ENCODE measurements around the gene NSUN4.

GRCh38 chr1:46380508-46380907 is 39.9 kb downstream of the NSUN4 start:
- no peak for TF ChIP-seq CTCF (IDR thresholded peaks at IDR 0.05; ENCODE audit: low read length)
- TF ChIP-seq EZH2 (IDR thresholded peaks at IDR 0.05; ENCODE audit: borderline replicate concordance, low read length) = no peak

Measured in OCI-LY1 (cell line).